ENCODE measurements around the gene BCAR1. TPM values are rescaled to one million over a fixed set of nuclear protein-coding genes. Genes with fewer than 3 reads are reported as not detected.

The BCAR1 gene
- total RNA-seq, 6 donors from 2014 or later: 32.9 to 87.2 (median 61.7) TPM

GRCh38 chr16:75235721-75236193 is 15.7 kb downstream of the BCAR1 start:
- H3K4me3 ChIP-seq: no peak overlapping the region
- peaks cover 28 to 45% (median 35%) of the 10 kb centered on the region in 4 donors for H3K4me1 ChIP-seq
- ATAC-seq (ENCODE audit: low FRiP score in 2 of 2) (no peak), DNase-seq (peak in 1 of 2 donors; percentile 84)
- no peaks in the 10 kb centered on the region for H3K9me3 ChIP-seq
- H3K27ac ChIP-seq: no peak overlapping the region
- 94 to 95% methylated on average over 9 to 34 of the region's 34 CpGs for WGBS, 2 donors
- TF ChIP-seq EP300 (IDR thresholded peaks at IDR 0.05) (no peak), POLR2A (IDR thresholded peaks at IDR 0.05) (no peak)
- H3K27me3 ChIP-seq: no peaks in the 10 kb centered on the region
- H3K36me3 ChIP-seq: peaks cover 0 to 67% (median 37%) of the 10 kb centered on the region in 4 donors

- 81 to 86% methylated on average over 13 to 35 of the region's 48 CpGs for WGBS, 2 donors
Measured at GRCh38 chr16:75234856-75235696, 16.3 kb downstream of the BCAR1 start.

GRCh38 chr16:75233611-75233938 is 17.8 kb downstream of the BCAR1 start:
- Histone ChIP-seq H3K27me3 (no peaks in the 10 kb centered on the region), H3K4me1 (peaks cover 14 to 37% (median 27%) of the 10 kb centered on the region in 4 donors), H3K27ac (peak overlapping the region in 3 of 4 donors; percentile 40 to 71 (median 67)), H3K36me3 (peaks cover 0 to 74% (median 46%) of the 10 kb centered on the region in 4 donors), H3K9me3 (no peaks in the 10 kb centered on the region), H3K4me3 (no peak overlapping the region)
- no peak for ATAC-seq (ENCODE audit: low FRiP score in 2 of 2)
- 55 to 66% methylated on average over 7 of the region's 7 CpGs for WGBS, 2 donors
- no peak for DNase-seq
- no peak for TF ChIP-seq CTCF (IDR thresholded peaks at IDR 0.05)
- no peak for TF ChIP-seq POLR2AphosphoS5 (IDR thresholded peaks at IDR 0.05)
- no peak for TF ChIP-seq EP300 (IDR thresholded peaks at IDR 0.05)
- TF ChIP-seq POLR2A (IDR thresholded peaks at IDR 0.05): no peak

More at GRCh38 chr16:75234856-75235696, 16.3 kb downstream of the BCAR1 start:
- Histone ChIP-seq H3K36me3 (peaks cover 0 to 62% (median 35%) of the 10 kb centered on the region in 4 donors), H3K27ac (peak overlapping the region in 3 of 4 donors; percentile 37 to 71 (median 71)), H3K4me1 (peaks cover 28 to 50% (median 38%) of the 10 kb centered on the region in 4 donors), H3K9me3 (no peaks in the 10 kb centered on the region), H3K27me3 (no peaks in the 10 kb centered on the region), H3K4me3 (no peak overlapping the region)
- DNase-seq: peak in 1 of 2 donors; percentile 85
- no peak for ATAC-seq (ENCODE audit: low FRiP score in 2 of 2)
- TF ChIP-seq EP300 (IDR thresholded peaks at IDR 0.05): no peak
- TF ChIP-seq POLR2A (IDR thresholded peaks at IDR 0.05): no peak
- no peak for TF ChIP-seq POLR2AphosphoS5 (IDR thresholded peaks at IDR 0.05)
- TF ChIP-seq CTCF (IDR thresholded peaks at IDR 0.05): no peak

GRCh38 chr16:75231570-75231969 is 19.9 kb downstream of the BCAR1 start:
- no peak for DNase-seq
- no peak for TF ChIP-seq EP300 (IDR thresholded peaks at IDR 0.05)
- TF ChIP-seq POLR2AphosphoS5 (IDR thresholded peaks at IDR 0.05): no peak
- TF ChIP-seq POLR2A (IDR thresholded peaks at IDR 0.05): no peak
- TF ChIP-seq CTCF (IDR thresholded peaks at IDR 0.05): no peak
- Histone ChIP-seq H3K27ac (no peak overlapping the region), H3K36me3 (peaks cover 0 to 79% (median 50%) of the 10 kb centered on the region in 4 donors), H3K4me1 (peaks cover 9 to 28% (median 17%) of the 10 kb centered on the region in 4 donors), H3K4me3 (no peak overlapping the region), H3K9me3 (no peaks in the 10 kb centered on the region), H3K27me3 (no peaks in the 10 kb centered on the region)
- WGBS, 2 donors: 83 to 89% methylated on average over 11 of the region's 11 CpGs
- no peak for ATAC-seq (ENCODE audit: low FRiP score in 2 of 2)

- Histone ChIP-seq H3K4me1 (peaks cover 9 to 28% (median 17%) of the 10 kb centered on the region in 4 donors), H3K36me3 (peaks cover 0 to 71% (median 46%) of the 10 kb centered on the region in 4 donors), H3K27me3 (no peaks in the 10 kb centered on the region), H3K9me3 (no peaks in the 10 kb centered on the region), H3K4me3 (no peak overlapping the region), H3K27ac (peak overlapping the region in 2 of 4 donors; percentile 53 to 71)
- ATAC-seq (ENCODE audit: low FRiP score in 2 of 2): no peak
- WGBS, 2 donors: 60 to 65% methylated on average over 8 of the region's 9 CpGs
- DNase-seq: no peak
- TF ChIP-seq EP300 (IDR thresholded peaks at IDR 0.05) (peak in 1 of 4 donors; percentile 73), CTCF (IDR thresholded peaks at IDR 0.05) (no peak), POLR2AphosphoS5 (IDR thresholded peaks at IDR 0.05) (peak in 1 of 2 donors; percentile 63), POLR2A (IDR thresholded peaks at IDR 0.05) (no peak)
Measured at GRCh38 chr16:75230471-75231110, 20.8 kb downstream of the BCAR1 start.
